HG03135 (cell line): ENCODE measurements around the gene GFAP.

Source experiments
- ATAC-seq: cut with Tn5 transposase; IDR thresholded peaks from one replicate; pipeline ENCODE4 v1.9.1; 2021; ENCODE audit warnings: mild to moderate bottlenecking, moderate library complexity; ENCODE audit not compliant: unreplicated experiment

Gene GFAP

DNA sequence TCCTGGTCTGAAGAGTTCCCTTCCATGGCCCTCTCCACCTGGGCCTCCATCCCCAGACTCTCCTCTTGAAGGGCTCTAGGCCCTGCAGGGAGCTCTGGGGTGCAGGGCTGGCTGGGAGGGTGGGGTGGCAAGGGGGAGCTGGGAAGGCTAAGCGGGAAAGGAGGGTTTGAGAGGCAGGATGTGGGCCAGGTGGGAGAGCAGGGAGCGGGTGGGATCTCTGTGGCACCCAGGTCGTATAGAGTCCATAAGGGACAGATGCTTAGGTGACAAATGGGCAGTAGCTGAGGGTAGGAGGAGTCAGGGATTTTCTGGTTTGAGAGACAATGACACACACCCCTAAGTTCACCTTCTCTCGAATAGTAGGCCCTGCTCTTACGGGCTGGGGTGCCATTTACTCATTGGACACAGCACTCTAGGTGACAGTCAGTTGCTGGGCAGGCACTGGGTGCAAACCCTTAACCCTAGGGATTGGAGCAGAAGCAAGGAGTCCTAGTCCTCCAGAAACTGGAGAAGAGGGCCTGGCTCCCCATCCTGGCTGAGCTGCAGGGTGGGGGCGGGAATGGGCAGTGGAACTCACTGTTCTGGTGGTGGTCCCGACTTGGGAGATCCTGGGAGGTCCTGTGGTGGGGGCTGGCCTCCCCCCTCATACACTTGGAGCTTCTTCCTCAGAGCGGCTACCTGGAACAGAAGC lies 16.9 kb upstream of the GFAP start:
- ATAC-seq = no peak

DNA sequence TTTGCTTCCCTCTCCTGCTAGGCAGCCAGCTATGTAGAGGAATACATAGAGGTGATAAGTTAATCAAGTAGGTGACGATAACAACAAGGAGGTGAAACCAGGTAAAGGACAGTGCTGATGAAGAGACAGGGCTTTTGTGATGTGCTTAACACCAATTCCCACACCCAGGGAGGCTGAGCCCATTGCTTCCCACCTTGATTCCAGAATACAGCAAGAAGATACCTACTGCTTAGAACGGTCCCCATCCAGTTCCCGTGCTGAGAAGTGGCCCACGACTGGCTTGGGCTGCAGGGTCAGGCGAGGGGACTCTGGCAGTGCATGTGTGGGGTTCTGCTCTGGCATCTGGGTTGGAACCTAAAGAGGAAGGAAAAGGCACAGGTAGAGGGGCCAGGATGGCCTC lies 16.1 kb upstream of the GFAP start:
- no peak for ATAC-seq

DNA sequence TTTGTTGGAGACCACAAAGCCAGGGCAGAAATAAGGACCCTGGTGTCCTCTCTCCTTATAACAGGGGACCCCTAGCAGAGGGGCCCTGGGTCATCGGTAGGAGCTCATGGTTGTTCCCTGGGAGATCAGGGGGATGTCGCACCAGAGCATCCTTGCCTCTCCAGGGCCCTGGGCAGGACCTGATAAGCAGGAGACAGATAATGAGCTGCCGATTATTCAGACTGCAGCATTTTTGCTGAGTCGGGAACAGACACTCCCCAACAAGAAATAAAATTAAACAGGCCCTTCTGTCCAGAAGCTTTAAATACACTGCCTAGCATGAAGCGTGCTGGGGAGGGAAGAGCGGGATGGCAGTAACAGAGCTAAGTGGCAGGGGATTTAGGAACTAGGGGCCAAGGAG lies 15.4 kb upstream of the GFAP start:
- no peak for ATAC-seq

DNA sequence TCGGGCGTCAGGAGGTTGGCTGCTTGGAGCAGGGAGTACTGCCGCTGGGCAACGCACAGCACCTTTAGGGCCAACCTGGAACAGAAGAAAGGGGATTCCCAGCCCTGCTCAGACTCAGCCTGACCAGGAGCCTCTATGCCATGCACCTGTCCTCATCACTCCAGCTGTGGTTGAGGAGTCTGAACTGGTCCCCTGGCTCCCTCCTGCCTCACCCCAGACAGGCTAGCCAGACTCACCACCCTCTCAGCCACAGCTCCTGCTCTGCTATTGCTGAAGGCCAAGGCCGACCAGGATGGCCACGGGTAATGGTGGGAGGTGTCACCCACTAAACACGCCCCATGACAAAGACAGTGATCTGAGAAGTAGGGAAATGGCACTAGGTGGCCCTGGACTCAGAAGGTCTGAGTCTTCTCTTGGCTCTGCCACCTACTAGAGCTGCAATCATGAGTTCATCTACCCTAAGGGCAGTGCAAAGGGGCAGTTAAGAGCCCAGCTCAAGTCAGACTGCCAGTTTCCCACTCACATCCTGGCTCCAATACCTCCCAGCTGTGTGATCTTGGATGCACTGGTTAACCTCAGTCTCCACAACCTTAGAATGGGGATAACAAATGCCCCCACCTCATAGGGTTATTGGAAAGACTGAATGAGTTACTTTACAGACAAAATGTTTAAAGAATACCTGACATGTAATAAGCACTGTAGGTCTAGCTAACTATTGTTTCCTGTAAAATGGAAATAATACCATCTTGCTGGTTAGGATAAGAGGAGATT lies 13.8 kb upstream of the GFAP start:
- ATAC-seq = no peak

DNA sequence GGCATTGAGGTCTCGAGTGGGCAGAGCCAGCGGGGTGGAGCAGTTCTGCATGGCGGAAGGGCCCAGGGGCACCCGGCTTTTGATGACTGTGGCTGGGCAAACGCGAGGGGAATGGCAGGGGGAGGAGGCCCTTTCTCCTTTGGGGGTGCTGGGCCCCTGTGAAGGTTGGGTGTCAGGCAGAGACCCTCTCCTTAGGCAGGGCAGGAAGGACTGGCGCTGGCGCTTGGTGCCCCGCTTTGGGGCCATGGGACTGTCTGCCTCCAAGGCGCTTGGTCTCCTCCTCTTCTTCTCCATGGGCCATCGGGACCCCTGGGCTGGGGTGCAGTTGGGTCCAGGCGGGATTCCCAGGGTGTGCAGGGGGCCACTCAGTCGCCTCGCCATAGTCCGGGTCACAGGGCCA lies 12.8 kb upstream of the GFAP start:
- no peak for ATAC-seq

DNA sequence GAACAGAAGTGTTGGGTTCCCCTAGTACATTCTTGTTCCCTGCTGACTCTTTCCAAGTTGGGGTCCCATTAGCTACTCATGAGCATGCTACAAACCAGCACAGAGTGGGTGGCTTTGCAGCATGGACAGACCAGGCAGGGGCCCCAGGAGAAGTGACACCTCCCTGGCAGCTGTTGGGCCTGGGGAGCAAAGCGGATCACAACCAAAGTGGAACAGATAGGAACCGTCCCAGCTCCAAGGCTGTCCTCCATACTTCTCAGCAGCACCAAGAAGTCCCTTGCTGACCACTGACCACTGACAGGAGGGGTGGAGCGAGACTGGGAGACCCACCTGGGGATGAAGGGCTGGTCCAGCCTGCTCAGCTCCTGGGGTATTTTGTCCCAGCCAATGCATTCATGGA lies 12.4 kb upstream of the GFAP start:
- no peak for ATAC-seq

DNA sequence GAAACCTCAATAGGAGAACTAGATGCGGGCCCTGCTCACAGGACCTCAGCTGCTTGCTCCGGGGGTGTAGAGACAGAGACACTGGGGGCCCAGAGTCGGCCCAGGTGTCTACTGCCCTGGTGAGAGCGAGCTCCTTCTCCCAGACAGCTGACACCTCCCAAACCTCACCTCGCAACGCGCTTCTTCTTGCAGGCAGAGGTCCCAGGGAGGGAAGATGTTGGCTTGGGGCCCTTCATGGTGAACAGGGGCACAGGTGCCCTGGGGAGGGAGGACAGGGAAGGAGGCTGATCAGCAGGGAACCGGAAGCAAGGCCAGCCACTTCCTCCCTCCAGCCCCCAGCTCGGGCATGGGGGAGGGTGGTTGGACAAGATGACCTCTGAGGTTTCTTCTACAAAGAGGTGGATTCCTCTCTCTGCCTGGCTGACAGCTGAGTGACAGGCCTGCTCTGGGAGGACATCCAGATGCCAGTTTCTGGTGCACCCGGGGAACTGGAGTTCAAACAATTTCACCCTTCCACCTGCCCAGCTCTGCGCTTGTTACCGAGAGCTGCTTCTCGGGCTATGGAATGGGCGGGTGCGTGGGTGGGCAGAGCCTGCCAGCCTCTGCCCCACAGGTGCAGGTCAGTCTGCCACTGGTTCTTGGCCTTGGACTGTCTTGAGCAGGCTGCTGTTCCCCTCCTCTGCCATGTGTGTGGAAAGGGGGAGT lies 11.7 kb upstream of the GFAP start:
- no peak for ATAC-seq

DNA sequence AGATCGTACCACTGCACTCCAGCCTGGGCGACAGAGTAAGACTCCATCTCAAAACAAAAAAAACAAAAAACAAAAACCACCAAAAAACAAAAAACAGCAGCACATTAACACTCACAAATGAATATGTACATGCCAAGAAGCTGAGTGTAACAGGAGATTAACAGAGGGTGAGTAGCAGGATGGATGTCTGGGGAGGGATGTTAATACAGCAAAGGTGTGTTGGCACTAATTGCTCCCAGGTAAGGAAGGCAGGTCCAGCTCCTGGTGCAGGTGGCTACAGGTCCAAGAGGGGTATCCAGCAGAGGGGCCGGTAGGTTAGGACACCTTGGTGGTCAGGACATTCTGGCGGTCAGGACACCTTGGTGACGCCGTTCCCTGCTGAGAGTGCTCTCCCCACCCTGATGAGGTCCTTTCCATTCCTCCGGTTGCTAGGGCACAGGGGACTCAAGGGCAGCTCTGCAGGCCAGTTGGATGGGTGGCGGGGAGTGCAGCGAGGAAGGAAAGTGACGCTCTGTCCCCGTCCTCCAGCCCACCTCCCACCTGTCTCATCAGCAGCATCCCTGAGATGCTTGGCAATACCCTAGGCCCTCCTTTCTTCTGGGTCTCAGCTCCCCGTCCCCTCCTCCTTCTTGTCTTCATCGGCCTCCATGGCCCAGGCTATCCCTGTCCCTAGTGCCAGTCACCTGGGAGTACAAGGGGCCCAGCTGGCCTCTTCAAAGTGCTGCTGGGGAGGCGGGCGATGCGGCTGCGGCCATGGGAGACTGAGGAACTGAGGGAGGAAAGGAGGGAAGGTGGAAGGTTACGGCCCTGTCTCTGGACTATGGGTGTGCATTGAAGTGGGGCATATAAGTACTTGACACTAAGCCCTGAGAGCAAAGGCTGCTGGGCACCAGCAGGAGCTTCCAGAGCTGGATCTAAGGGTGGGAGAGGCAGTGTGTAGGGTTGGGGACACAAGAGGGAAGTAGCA lies 10.7 kb upstream of the GFAP start:
- no peak for ATAC-seq

DNA sequence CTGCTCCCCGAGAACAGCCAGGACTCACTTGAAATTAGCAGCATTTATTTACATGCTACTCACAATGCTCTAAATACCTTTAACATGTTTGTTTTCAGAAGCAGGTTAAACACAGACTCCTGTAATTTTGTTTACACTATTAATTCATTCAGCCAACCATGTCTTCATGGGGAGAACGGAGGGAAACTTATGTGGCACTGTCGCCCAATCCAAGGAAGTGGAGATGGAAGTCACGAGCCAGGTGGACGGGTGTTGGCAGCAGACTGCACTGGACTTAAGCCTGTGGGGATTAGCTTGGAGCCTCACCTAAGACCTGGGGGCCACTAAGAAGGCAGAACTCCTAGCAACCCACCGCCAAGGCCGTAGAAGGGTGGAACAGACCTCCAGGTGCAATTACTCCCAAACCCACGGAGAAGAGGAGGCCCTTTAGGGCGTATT lies 8.8 kb upstream of the GFAP start:
- ATAC-seq = no peak

DNA sequence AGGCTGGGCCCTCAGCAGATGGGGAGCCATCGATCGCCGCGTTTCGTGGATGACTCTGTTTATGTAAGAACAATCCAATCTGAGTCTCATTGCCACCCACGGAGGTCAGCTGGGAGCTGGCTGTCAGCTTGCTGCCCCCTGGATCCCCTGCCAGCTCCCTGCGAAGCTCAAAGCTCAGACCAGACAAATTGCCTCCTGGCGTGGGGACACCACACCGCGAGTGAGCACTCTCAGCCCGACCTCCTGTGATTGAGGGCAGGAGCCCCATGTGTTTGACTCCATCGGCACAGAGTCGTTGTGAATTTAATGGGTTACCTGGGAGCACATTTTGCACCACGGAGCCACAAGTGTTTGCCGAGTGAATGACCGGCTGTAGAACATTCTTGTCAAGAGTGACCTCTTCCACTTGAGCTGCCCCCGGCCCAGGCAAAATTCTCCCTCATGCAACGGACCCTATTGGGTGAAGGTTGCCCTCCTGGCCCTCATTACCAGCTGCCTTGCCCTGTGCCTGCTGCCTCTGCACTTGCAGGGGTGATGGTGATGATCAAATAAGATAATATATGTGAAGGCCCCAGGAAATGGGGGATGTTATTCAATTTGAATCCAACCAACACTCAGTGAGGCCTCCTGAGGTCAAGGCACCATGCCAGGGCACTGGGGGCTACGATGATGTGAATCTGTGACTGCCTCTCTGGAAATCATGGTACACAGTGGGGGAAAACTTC lies 7.6 kb upstream of the GFAP start:
- ATAC-seq = no peak

DNA sequence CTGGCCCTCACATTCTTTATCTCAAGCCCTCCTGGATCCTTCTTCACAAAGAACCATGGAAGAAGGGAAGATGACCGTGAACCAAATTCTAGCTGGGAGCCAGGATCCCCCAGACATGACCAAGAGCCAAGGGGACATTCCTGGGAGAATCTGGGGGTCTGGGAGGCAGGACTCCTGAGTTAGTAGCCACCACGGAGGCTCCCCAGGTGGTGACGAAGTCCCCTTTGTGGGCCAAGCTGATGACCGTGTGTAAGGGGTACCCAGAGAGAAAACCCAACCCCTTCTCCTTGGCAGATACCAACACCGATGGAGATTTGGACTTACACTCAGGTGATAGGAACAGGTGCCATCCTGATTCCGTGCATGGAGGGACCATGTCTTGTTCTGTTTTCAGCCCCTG lies 6.8 kb upstream of the GFAP start:
- no peak for ATAC-seq

DNA sequence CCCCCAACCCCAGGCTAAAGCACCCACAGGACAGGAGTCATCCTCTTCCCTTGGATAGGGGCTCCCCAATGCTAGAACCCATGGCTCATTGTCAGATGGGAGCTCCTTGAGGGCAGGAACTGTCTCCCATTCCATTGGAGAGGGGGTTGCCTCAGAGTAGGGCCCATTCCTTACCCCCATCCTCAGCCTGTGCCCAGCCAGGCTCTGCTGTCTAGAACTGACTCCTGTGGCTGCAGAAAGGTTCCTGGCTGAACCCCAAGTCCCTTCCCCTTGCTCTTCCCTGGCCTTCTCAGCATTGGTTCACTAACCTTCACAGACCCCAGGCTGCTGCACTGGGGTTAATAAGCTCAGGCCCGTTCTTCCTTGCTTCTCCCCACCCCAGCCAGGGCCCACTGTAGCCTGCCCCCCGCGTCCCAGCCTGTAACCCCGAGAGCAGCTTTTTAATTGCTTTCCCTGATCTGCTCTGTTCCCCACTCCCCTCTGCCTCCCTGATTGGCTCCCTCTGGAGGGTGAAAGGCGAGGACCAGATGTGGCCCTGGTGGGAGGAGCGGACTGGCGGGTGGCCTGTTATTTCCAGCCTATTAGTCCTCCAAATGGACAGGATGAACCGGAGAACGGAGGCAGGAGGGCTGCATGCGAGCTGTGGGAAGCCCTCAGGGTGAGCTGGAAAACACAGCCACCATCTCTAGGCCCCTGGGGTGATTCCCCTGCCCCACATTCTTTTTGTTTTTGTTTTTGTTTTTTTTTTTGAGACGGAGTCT lies 6.0 kb upstream of the GFAP start:
- ATAC-seq = no peak

DNA sequence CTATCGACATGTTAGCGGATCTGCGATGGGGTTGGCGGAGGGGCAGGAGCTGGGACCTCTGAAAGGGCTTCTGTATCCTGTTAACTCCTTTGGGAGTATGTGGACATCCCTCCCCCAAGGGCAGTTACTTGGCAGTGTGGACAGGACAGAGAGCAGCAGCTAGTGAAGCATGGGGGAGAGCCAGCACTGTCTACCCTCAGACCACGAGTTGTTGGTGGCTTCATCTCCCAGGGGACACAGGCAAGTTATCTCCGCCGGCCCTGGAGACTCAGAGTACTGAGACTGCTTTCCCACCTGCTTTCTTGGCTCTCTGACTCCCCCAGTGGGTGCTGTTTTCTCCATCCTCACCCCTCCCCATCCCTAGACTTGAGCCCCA lies 5.3 kb upstream of the GFAP start:
- ATAC-seq = no peak

DNA sequence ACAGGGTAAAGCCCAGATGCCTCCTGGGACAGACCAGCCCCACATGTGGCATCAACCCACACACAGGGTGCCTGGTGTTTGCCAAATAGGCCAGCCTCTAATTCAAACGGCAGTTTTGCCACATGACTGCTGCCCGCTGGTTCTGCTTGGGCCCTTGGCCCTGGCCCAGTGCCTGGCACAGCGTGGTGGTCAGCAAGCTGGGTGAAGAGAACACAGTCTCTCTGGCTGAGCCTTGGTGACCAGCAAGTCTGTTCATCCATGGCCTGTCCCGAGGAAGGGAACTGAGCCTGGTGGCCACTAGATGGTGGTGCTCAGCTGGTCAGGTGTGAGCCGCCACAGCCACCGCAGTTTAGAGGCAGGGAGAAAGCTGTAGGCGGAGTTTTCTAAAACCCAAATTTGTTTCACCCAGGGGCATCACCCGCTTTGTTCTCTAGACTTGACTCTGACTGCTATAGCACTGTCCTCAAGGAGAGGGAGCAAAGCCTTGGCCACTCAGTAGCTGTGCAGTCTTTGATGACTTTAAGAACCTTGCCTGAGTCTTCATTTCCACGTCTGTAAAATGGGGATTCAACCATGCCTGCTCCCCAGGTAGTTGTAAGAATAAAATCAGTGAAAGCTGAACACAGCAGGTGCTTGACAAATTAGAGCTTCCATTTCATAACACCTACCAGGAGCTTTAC lies 4.7 kb upstream of the GFAP start:
- peak; percentile 70 for ATAC-seq

DNA sequence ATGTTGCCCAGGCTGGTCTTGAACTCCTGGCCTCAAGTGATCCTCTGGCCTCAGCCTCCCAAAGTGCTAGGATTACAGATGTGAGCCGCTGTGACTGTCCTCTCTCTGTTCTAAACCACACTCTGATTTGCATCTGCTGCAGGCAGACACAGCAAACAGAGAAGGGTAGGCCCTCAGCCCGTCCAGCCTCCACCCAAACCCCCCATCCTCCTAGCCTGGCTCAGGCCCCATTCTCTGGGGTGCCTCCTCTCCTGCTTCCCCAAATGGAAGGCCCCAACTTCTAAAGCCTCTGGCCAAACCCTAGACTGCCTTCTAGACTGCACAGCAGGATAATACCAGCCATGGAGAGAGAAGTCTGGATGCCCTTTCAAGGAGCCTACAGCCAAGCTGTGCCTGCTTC lies 4.1 kb upstream of the GFAP start:
- no peak for ATAC-seq

DNA sequence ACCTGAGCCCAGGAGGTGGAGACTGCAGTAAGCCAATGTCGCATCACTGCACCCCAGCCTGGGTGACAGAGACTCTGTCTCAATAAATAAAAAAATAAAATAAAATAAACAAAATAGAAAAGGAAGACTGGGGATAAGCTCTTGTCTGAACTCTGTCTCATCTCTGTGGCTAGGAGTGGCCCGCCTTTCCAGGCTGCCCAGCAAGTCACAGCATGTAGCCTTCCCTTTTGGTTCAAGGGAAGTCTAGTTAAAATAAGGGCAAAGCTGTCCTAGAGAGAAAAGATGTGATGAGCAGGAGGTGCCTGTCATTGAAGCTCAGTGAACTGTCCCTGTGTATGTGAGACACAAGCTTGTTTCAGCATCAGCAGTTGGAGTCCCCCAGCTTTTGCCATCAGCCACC lies 2.7 kb upstream of the GFAP start:
- ATAC-seq = no peak

DNA sequence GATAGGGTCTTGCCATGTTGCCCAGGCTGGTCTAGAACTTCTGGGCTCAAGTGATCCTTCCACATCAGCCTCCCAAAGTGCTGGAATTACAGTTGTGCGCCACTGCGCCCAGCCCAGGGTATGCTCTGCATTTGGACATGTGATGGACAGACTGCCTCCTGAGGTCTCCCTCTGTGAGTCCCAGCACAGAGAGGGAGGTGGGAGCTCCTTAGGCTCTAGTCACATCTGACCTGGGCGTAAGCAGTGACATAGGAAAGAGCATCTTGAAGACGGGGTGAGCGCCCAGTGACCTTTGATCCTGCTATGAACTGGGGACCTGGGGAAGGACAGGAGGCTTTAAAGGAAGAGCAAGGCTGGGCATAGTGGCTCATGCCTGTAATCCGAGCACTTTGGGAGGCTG lies 2.2 kb upstream of the GFAP start:
- no peak for ATAC-seq

DNA sequence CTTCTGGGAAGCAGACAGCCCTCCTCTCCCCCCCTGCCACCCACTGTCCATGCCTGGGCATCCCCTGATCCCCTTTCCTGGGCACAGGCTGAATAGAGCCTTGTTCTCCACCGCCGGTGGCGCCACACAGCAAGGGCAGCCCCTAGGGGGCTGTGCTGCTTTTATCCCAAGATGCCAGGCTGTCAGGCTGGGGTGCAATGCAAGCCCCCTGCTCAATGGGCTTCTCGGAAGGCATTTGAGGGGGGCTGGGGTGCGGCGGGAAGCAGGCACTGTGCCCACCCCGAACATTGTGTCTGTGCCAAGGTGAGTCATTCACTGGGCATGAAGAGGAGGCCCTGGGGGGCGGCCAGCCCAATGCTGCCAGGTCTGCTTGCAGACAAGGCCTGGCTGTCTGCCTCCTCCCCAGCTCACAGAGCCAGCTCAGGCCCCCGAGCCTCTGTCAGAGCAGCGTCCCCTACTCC lies 1.5 kb upstream of the GFAP start:
- no peak for ATAC-seq
